HEK293T (cell line): Measurements from ENCODE around the gene CENATAC.

Experiments used
- BHLHE40 ChIP-seq: fragments of 450-650 bp; IDR thresholded peaks from 2 replicates; pipeline ENCODE4 v1.6.1; 2016; ENCODE audit warnings: mild to moderate bottlenecking, moderate library complexity, borderline replicate concordance
- CTBP1 ChIP-seq: fragments of 450-650 bp; IDR thresholded peaks from 2 replicates; pipeline ENCODE4 v1.6.1; 2016; ENCODE audit warnings: borderline replicate concordance
- FOXK2 ChIP-seq: fragments of 450-650 bp; IDR thresholded peaks from 2 replicates; pipeline ENCODE4 v1.6.1; 2016; ENCODE audit warnings: mild to moderate bottlenecking
- FOXM1 ChIP-seq: fragments of 450-650 bp; IDR thresholded peaks from 2 replicates; pipeline ENCODE4 v1.6.1; 2017; ENCODE audit warnings: mild to moderate bottlenecking, borderline replicate concordance
- L3MBTL2 ChIP-seq: fragments of 450-650 bp; conservative IDR thresholded peaks from 2 replicates; pipeline ENCODE4 v1.6.1; 2016; ENCODE audit warnings: mild to moderate bottlenecking
- LEF1 ChIP-seq: fragments of 450-650 bp; IDR thresholded peaks from 2 replicates; pipeline ENCODE4 v1.6.1; 2017; ENCODE audit warnings: mild to moderate bottlenecking, borderline replicate concordance
- NFRKB ChIP-seq: fragments of 450-650 bp; IDR thresholded peaks from 2 replicates; pipeline ENCODE4 v1.6.1; 2016; ENCODE audit warnings: mild to moderate bottlenecking, moderate library complexity
- SP1 ChIP-seq: fragments of 450-650 bp; IDR thresholded peaks from 2 replicates; pipeline ENCODE4 v1.6.1; 2017
- SUZ12 ChIP-seq: fragments of 450-650 bp; IDR thresholded peaks from 2 replicates; pipeline ENCODE4 v1.6.1; 2016; ENCODE audit warnings: mild to moderate bottlenecking

GRCh38 chr11:119030029-119030328, 32.0 kb downstream of the CENATAC start:
- TF ChIP-seq FOXK2 (no peak), LEF1 (no peak), SP1 (no peak), NFRKB (no peak), BHLHE40 (no peak), SUZ12 (no peak), L3MBTL2 (no peak), FOXM1 (no peak), CTBP1 (no peak)
